AG04449 (cell line): Measurements from ENCODE around the gene STAT6.

Experiments
- CTCF ChIA-PET: fragments of 350-600 bp; formaldehyde crosslinking; extraction: SDS; loops from one replicate; lab custom pipeline; 2021; ENCODE audit warnings: antibody characterized with exemption; lab: Yijun Ruan, JAX
- POLR2A ChIA-PET: fragments of 400-600, 350-600 bp; formaldehyde crosslinking; extraction: SDS; loops from one replicate; lab custom pipeline; 2020; ENCODE audit warnings: antibody characterized with exemption, inconsistent platforms; lab: Yijun Ruan, JAX
- DNase-seq: peaks from one replicate; pipeline ENCODE4 v3.0.0-alpha.2; 2010; ENCODE audit warnings: low read depth, low spot score
- H3K4me3 ChIP-seq: 2 replicates; pipeline ENCODE4 v1.5.1; 2011; ENCODE audit warnings: low read depth, mild to moderate bottlenecking, control low read depth, low read length
- CTCF ChIP-seq: IDR thresholded peaks from one replicate; pipeline ENCODE4 v1.5.1; 2011; ENCODE audit warnings: mild to moderate bottlenecking, moderate library complexity, low read length, control low read depth, inconsistent platforms; ENCODE audit not compliant: insufficient read depth; ENCODE audit errors: missing control alignments

Gene STAT6

GRCh38 chr12:57158186-57158585 is 47.0 kb upstream of the STAT6 start:
- DNase-seq: no peak
- POLR2A ChIA-PET: no interaction called here
- no peak overlapping the region for H3K4me3 ChIP-seq
- CTCF ChIA-PET: interaction anchor here (1.3 to 2.9 kb wide), 6 partner anchors 8 to 85 kb away, joined by 3 to 14 read pairs (median 4); no protein-coding TSS in a partner anchor
- TF ChIP-seq CTCF: no peak

DNA sequence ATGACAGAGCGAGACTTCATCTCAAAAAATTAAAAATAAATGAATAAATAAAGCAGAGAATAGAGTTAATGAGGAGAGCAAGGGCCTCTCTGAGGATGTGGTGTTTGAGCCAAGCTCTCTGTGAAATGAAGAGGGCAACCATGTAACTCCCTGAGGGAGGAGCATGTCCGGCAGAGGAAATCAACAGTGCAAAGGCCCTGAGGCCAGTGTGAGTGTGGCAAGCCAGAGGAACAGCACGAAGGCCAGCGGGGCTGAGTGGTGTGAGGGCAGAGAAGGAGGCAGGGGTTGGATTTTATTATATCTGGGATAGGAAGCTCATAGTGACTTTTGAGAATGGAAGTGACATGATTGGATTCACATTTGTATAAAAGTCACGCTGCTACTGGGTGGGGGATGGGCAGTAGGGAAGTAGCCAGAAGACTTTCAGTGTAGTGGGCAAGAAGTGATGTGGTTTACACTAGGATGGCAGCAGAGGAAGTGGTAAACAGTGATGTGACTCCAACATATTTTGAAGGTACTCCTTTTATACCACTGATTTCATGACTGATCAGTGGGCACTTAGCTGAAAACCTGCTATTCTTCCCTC is 46.5 kb upstream of the STAT6 start:
- DNase-seq: no peak
- POLR2A ChIA-PET: no interaction called here
- H3K4me3 ChIP-seq: no peak overlapping the region

DNA sequence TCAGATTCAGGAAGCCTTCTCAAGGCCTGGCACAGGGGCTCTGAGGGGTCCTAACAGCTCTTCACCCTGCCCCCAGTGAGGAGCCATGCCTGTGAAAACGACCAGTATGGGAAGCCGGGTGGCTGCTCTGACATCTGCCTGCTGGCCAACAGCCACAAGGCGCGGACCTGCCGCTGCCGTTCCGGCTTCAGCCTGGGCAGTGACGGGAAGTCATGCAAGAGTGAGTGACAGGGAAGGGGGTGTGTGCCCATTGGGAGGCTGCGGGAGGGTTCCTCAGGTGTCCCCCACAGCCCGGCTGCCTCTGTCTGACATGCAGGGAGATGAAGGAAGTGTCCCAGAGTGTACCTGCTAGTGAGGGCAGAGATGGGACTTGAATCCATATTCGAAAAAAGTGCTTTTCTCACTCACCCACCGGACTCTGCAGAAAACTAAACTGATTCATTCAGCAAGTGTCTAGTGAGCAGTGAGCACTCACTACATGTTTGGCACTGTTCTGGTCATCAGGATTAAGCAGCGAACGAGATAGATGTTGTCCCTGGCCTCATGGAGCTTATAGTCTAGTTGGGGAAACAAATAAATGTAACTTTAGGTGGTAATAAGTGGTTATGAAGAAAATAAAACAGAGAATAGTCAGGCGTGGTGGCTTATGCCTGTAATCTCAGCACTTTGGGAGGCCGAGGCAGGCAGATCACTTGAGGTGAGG is 45.7 kb upstream of the STAT6 start:
- no peak overlapping the region for H3K4me3 ChIP-seq
- DNase-seq: no peak
- ChIA-PET CTCF (interaction anchor here (1.3 to 2.9 kb wide), 8 partner anchors 10 to 86 kb away, joined by 3 to 14 read pairs (median 4); no protein-coding TSS in a partner anchor), POLR2A (interaction anchor here (0.9 kb wide), 1 partner anchor 21 kb away, joined by 3 read pairs; no protein-coding TSS in a partner anchor)
- TF ChIP-seq CTCF: no peak

More for the DNA sequence above, 46.5 kb upstream of the STAT6 start:
- TF ChIP-seq CTCF: no peak
- CTCF ChIA-PET: interaction anchor here (1.3 to 2.9 kb wide), 8 partner anchors 9 to 85 kb away, joined by 3 to 14 read pairs (median 4); no protein-coding TSS in a partner anchor

- no peak overlapping the region for H3K4me3 ChIP-seq
- ChIA-PET POLR2A (interaction anchor here (0.6 kb wide), 1 partner anchor 43 kb away, joined by 3 read pairs; no protein-coding TSS in a partner anchor), CTCF (interaction anchor here (1.1 to 8.3 kb wide), 3 partner anchors 21 to 43 kb away, joined by 5 to 67 read pairs (median 14); no protein-coding TSS in a partner anchor)
- TF ChIP-seq CTCF: no peak
- DNase-seq: no peak
These were observed 43.8 kb upstream of the STAT6 start for GRCh38 chr12:57154804-57155434.

- ChIA-PET CTCF (interaction anchor here (1.1 to 8.3 kb wide), 4 partner anchors 19 to 42 kb away, joined by 5 to 67 read pairs (median 13); no protein-coding TSS in a partner anchor), POLR2A (no interaction called here)
- TF ChIP-seq CTCF: no peak
- DNase-seq: no peak
- H3K4me3 ChIP-seq: no peak overlapping the region
These were observed 42.9 kb upstream of the STAT6 start for GRCh38 chr12:57154076-57154475.
